HL-60 (cell line): ENCODE results near the gene NCS1.

ENCODE experiments used
- DNase-seq, 2 experiments: peaks; one replicate each; pipeline ENCODE4 v3.0.0-alpha.2; 2010 to 2020; ENCODE audit warnings: low read depth in 1 of 2, low spot score in 1 of 2
- H3K27ac ChIP-seq: fragments of 250-450 bp; sonication (Bioruptor Pico); replicated peaks from 2 replicates; pipeline ENCODE4 v1.5.1; 2020; ENCODE audit warnings: mild to moderate bottlenecking, moderate library complexity
- H3K27me3 ChIP-seq: fragments of 250-450 bp; sonication (Bioruptor Pico); 2 replicates; pipeline ENCODE4 v1.5.1; 2021; ENCODE audit warnings: mild to moderate bottlenecking, moderate library complexity; ENCODE audit not compliant: insufficient read depth, poor library complexity, severe bottlenecking
- H3K4me3 ChIP-seq: replicated peaks from 2 replicates; pipeline ENCODE4 v1.5.1; 2011; ENCODE audit warnings: mild to moderate bottlenecking, control low read depth, low read length; ENCODE audit not compliant: insufficient read depth
- CTCF ChIP-seq: IDR thresholded peaks from one replicate; pipeline ENCODE4 v1.5.1; 2011; ENCODE audit warnings: low read length, control low read depth, inconsistent platforms; ENCODE audit not compliant: insufficient read depth
- GABPA ChIP-seq: IDR thresholded peaks from 2 replicates; pipeline ENCODE4 v1.6.1; 2012; ENCODE audit warnings: low read depth
- POLR2AphosphoS5 ChIP-seq: IDR thresholded peaks from 2 replicates; pipeline ENCODE4 v1.6.1; 2012; ENCODE audit warnings: low read depth
- REST ChIP-seq: IDR thresholded peaks from 2 replicates; pipeline ENCODE4 v1.6.1; 2012; ENCODE audit warnings: low read depth; ENCODE audit not compliant: insufficient replicate concordance
- SPI1 ChIP-seq: IDR thresholded peaks from 2 replicates; pipeline ENCODE4 v1.6.1; 2012; ENCODE audit warnings: low read depth, mild to moderate bottlenecking, borderline replicate concordance

The NCS1 gene

GRCh38 chr9:130243015-130243881 is 71.0 kb downstream of the NCS1 start:
- Histone ChIP-seq H3K27ac (no peak overlapping the region), H3K4me3 (no peak overlapping the region), H3K27me3 (no peaks in the 10 kb centered on the region)
- peak; percentile 34 to 60 for DNase-seq
- peak; percentile 85 for TF ChIP-seq CTCF
- TF ChIP-seq REST, result no peak

GRCh38 chr9:130243882-130244170 is 71.6 kb downstream of the NCS1 start:
- Histone ChIP-seq H3K27ac (no peak overlapping the region), H3K27me3 (no peaks in the 10 kb centered on the region), H3K4me3 (no peak overlapping the region)
- TF ChIP-seq POLR2AphosphoS5 (no peak), CTCF (no peak), GABPA (no peak), REST (no peak), SPI1 (no peak)
- DNase-seq, result no peak

GRCh38 chr9:130244548-130245165 is 72.5 kb downstream of the NCS1 start:
- DNase-seq, result no peak
- H3K27ac ChIP-seq, result no peak overlapping the region
- no peak overlapping the region for H3K4me3 ChIP-seq
- TF ChIP-seq GABPA, result no peak
- H3K27me3 ChIP-seq, result no peaks in the 10 kb centered on the region

GRCh38 chr9:130245474-130245873 is 73.3 kb downstream of the NCS1 start:
- no peaks in the 10 kb centered on the region for H3K27me3 ChIP-seq
- no peak overlapping the region for H3K27ac ChIP-seq
- no peak overlapping the region for H3K4me3 ChIP-seq
- no peak for DNase-seq
- TF ChIP-seq POLR2AphosphoS5 (no peak), GABPA (no peak), SPI1 (no peak), CTCF (no peak), REST (no peak)
